OCI-LY3 (cell line): Measurements from ENCODE around the gene FEM1B.
"Not testable (repeated sequence)": the region's sequence is repeated elsewhere in the genome, so short reads cannot be mapped to it uniquely, and the experiment has no call there.

Experiments
- EZH2phosphoT487 ChIP-seq: fragments of 200-600 bp; shearing (Covaris generic); IDR thresholded peaks from 2 replicates; pipeline ENCODE4 v1.6.1; 2018; ENCODE audit warnings: antibody characterized with exemption, mixed run types, low read depth
- TF ChIP-seq, protein P1 (sequence below): fragments of 200-600, 300-600 bp; sonication (generic); IDR thresholded peaks from 2 replicates; pipeline ENCODE4 v1.5.1; 2014; ENCODE audit warnings: antibody characterized with exemption, low read length, low read depth

DNA sequence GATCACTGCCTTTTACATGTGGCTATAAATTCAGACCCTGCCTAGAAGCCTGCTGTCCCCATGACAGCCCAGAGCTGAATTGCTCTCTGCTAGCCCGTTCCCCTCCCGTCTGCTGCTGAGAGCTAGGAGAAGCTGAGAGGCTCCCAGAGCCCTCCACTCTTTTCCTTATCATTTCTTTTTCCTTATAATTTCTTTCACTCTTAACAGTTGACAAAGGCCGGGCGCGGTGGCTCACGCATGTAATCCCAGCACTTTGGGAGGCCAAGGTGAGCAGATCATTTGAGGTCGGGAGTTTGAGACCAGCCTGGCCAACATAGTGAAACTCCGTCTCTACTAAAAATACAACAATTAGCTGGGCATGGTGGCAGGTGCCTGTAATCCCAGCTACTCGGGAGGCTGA is 43.0 kb upstream of the FEM1B start:
- TF ChIP-seq EZH2phosphoT487, result not testable (repeated sequence)
- TF ChIP-seq, protein P1, sequence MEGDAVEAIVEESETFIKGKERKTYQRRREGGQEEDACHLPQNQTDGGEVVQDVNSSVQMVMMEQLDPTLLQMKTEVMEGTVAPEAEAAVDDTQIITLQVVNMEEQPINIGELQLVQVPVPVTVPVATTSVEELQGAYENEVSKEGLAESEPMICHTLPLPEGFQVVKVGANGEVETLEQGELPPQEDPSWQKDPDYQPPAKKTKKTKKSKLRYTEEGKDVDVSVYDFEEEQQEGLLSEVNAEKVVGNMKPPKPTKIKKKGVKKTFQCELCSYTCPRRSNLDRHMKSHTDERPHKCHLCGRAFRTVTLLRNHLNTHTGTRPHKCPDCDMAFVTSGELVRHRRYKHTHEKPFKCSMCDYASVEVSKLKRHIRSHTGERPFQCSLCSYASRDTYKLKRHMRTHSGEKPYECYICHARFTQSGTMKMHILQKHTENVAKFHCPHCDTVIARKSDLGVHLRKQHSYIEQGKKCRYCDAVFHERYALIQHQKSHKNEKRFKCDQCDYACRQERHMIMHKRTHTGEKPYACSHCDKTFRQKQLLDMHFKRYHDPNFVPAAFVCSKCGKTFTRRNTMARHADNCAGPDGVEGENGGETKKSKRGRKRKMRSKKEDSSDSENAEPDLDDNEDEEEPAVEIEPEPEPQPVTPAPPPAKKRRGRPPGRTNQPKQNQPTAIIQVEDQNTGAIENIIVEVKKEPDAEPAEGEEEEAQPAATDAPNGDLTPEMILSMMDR, result not testable (repeated sequence)
